Gastrocnemius medialis (tissue), 4 donors: Measurements from ENCODE around the gene PDZK1. TPM values are rescaled to one million over a fixed set of nuclear protein-coding genes. Genes with fewer than 3 reads are reported as not detected.

Source experiments
- ATAC-seq, 2 donors: fragments of 150-250 bp; one replicate each; pipeline ENCODE4 v1.9.1; 2016
- DNase-seq, 2 donors: peaks; one replicate each; pipeline ENCODE4 v3.0.0-alpha.2; 2019
- H3K27ac ChIP-seq, 4 donors: fragments of 200-600 bp; sonication (generic); 1 replicate in 1 of 4; 2 replicates in 3 of 4; pipeline ENCODE4 v1.5.1; 2016 to 2018; ENCODE audit warnings: mild to moderate bottlenecking in 2 of 4, moderate library complexity in 1 of 4
- H3K27me3 ChIP-seq, 3 donors: fragments of 200-600 bp; sonication (generic) in 2 of 3; 1 replicate in 1 of 3; 2 replicates in 2 of 3; pipeline versions ENCODE4 v1.5.1 to v1.6.0; 2016 to 2019; ENCODE audit warnings: mild to moderate bottlenecking in 1 of 3, moderate library complexity in 1 of 3
- H3K36me3 ChIP-seq, 2 donors: fragments of 200-600 bp; sonication (generic) in 1 of 2; one replicate each; pipeline ENCODE4 v1.5.1; 2017 to 2018
- H3K4me1 ChIP-seq, 2 donors: fragments of 200-600 bp; sonication (generic) in 1 of 2; one replicate each; pipeline ENCODE4 v1.5.1; 2016 to 2017; ENCODE audit warnings: mild to moderate bottlenecking in 2 of 2
- H3K4me3 ChIP-seq, 4 donors: fragments of 200-600 bp; sonication (generic) in 3 of 4; 1 replicate in 1 of 4; 2 replicates in 3 of 4; pipeline ENCODE4 v1.5.1; 2016 to 2019; ENCODE audit warnings: mild to moderate bottlenecking in 2 of 4
- H3K9me3 ChIP-seq, 3 donors: fragments of 200-600 bp; sonication (generic) in 2 of 3; 1 replicate in 1 of 3; 2 replicates in 2 of 3; pipeline ENCODE4 v1.5.1; 2016 to 2019
- POLR2A ChIP-seq, 2 donors: fragments of 450-650 bp; IDR thresholded peaks; one replicate each; pipeline ENCODE4 v1.6.1; 2017; ENCODE audit warnings: antibody characterized with exemption in 2 of 2, mild to moderate bottlenecking in 2 of 2, moderate library complexity in 2 of 2
- in situ Hi-C, 4 donors: fragments of 200-750 bp; cut with MboI; loops; one replicate each; pipeline versions ENCODE4 v1.15.0 to v1.8.0; 2017; ENCODE audit warnings: low sequenced_read_pairs in 4 of 4
- intact Hi-C: fragments of 100-400 bp; cut with DNase I; formaldehyde crosslinking; loops from one replicate; pipeline ENCODE4 v1.15.1; 2023; ENCODE audit warnings: low total_unique reads
- total RNA-seq, 4 donors: library from RNA; depleted of rRNA; stranded (reverse); fragments of >200 nt; gene quantifications; one replicate each; pipeline versions ENCODE4 v1.1.0 to v1.2.3, GENCODE V29; 2016
- TF ChIP-seq, protein P1 (sequence below), 5 experiments: fragments of 450-650 bp in 3 of 5; fragments of 200-600 bp in 2 of 5; sonication (generic) in 2 of 5; IDR thresholded peaks in 4 of 5; conservative IDR thresholded peaks in 1 of 5; 1 replicate in 4 of 5; 2 replicates in 1 of 5; pipeline ENCODE4 v1.5.1; 2016 to 2019; ENCODE audit warnings: antibody characterized with exemption in 5 of 5, mild to moderate bottlenecking in 3 of 5, moderate library complexity in 3 of 5

Gene PDZK1
- under 1 TPM in 1 of 4 donors, not detected in 3; 0.44 TPM for total RNA-seq

DNA sequence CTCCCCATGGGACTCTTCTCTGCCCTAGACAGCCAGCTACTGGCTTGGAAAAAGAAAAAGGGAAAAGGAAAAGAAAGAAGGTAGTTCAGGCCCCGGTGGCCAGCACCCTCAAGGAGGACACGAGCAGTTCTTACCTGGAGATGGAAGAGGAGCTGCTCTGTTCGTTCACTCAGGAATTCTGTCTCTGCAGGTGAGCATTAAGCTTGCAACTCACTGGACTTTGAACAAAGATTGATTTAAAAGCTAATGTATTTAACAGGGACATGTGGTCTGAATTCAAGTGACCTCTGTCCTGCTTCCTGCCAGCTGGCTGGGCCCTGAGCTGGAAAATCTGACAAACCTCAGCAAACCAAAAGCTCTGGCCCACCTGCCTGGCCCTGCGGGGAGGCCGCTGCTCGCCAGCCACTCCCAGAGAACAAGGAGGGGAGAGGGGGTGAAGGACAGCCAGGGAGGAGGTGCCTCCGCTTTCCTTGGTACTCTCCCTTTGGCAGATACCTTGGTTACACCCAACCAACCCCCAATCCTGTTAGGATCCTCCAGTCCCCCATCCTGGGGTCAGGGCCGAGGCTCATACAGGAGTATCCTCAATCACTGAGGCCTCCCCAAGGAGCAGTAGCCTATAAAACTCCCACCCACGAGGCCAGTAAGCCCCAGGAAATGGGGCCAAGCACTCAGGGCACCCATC, at the start of gene PDZK1:
PDZK1 (minus strand) TSS at position 186 of the 685 bp plus-strand sequence. CDS start 19,347 bp downstream, outside the sequence.
- Histone ChIP-seq H3K27ac (no peak within 1 kb of the TSS), H3K36me3 (no peaks in the 10 kb centered on the region), H3K4me1 (no peaks in the 10 kb centered on the region), H3K27me3 (no peaks in the 10 kb centered on the region), H3K9me3 (no peaks in the 10 kb centered on the region), H3K4me3 (no peak within 1 kb of the TSS)
- intact Hi-C loops (no loop called here), in situ Hi-C loops (no loop called here)
- ATAC-seq (no peak), DNase-seq (no peak)
- TF ChIP-seq, protein P1, sequence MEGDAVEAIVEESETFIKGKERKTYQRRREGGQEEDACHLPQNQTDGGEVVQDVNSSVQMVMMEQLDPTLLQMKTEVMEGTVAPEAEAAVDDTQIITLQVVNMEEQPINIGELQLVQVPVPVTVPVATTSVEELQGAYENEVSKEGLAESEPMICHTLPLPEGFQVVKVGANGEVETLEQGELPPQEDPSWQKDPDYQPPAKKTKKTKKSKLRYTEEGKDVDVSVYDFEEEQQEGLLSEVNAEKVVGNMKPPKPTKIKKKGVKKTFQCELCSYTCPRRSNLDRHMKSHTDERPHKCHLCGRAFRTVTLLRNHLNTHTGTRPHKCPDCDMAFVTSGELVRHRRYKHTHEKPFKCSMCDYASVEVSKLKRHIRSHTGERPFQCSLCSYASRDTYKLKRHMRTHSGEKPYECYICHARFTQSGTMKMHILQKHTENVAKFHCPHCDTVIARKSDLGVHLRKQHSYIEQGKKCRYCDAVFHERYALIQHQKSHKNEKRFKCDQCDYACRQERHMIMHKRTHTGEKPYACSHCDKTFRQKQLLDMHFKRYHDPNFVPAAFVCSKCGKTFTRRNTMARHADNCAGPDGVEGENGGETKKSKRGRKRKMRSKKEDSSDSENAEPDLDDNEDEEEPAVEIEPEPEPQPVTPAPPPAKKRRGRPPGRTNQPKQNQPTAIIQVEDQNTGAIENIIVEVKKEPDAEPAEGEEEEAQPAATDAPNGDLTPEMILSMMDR (IDR thresholded peaks at IDR 0.05 in 4 of 5, conservative IDR thresholded peaks at IDR 0.05 in 1 of 5): no peak
- TF ChIP-seq POLR2A (IDR thresholded peaks at IDR 0.05): no peak

- Histone ChIP-seq H3K4me3 (no peak overlapping the region), H3K36me3 (peaks cover 0 to 89% of the 10 kb centered on the region in 2 donors), H3K27me3 (no peaks in the 10 kb centered on the region), H3K9me3 (no peaks in the 10 kb centered on the region), H3K4me1 (no peaks in the 10 kb centered on the region), H3K27ac (no peak overlapping the region)
- intact Hi-C loops: no loop called here
- peak; percentile 11 to 38 for ATAC-seq
- no peak for DNase-seq
- TF ChIP-seq, protein P1 (IDR thresholded peaks at IDR 0.05 in 4 of 5, conservative IDR thresholded peaks at IDR 0.05 in 1 of 5): no peak
- TF ChIP-seq POLR2A (IDR thresholded peaks at IDR 0.05): no peak
- in situ Hi-C loops: no loop called here
Observed at GRCh38 chr1:145751491-145752037, 44.4 kb upstream of the PDZK1 start.

DNA sequence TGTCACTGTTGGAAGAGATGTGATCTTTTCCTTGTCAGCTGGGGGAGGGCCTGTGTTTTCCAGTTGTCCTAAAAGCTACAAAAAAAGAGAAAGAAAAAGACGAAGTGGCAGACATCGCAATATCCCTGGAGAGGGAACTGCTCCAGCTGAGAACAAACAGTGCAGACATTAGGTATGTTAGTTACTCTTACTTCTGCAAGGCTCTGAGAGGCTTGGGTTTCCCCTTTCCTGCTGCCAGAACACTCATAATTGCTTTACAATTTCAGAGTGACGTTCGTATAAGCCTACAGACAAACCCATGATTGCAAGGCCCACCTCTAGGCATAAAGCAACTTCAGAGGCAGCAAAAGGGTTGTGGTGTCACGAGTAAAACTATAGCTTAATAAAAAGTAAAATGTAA, 43.3 kb upstream of the PDZK1 start:
- in situ Hi-C loops: no loop called here
- no peaks in the 10 kb centered on the region for H3K9me3 ChIP-seq
- no peaks in the 10 kb centered on the region for H3K27me3 ChIP-seq
- H3K27ac ChIP-seq: no peak overlapping the region
- no peak for DNase-seq
- ATAC-seq: no peak
- H3K4me1 ChIP-seq: no peaks in the 10 kb centered on the region
- intact Hi-C loops: no loop called here
- no peak overlapping the region for H3K4me3 ChIP-seq
- TF ChIP-seq POLR2A (IDR thresholded peaks at IDR 0.05): no peak
- TF ChIP-seq, protein P1 (IDR thresholded peaks at IDR 0.05 in 4 of 5, conservative IDR thresholded peaks at IDR 0.05 in 1 of 5): no peak
- H3K36me3 ChIP-seq: peaks cover 0 to 91% of the 10 kb centered on the region in 2 donors

GRCh38 chr1:145747398-145748247, 40.5 kb upstream of the PDZK1 start:
- no peaks in the 10 kb centered on the region for H3K27me3 ChIP-seq
- in situ Hi-C loops: no loop called here
- ATAC-seq (no peak), DNase-seq (no peak)
- H3K36me3 ChIP-seq: peaks cover 4 to 97% of the 10 kb centered on the region in 2 donors
- H3K4me3 ChIP-seq: no peak overlapping the region
- H3K4me1 ChIP-seq: no peaks in the 10 kb centered on the region
- TF ChIP-seq, protein P1 (IDR thresholded peaks at IDR 0.05 in 4 of 5, conservative IDR thresholded peaks at IDR 0.05 in 1 of 5): no peak
- no peak for TF ChIP-seq POLR2A (IDR thresholded peaks at IDR 0.05)
- intact Hi-C loops: no loop called here
- H3K27ac ChIP-seq: no peak overlapping the region
- no peaks in the 10 kb centered on the region for H3K9me3 ChIP-seq
